GM21360 (cell line): Measurements from ENCODE around the gene UBL4A.

ENCODE experiments used
- ATAC-seq: cut with Tn5 transposase; IDR thresholded peaks from one replicate; pipeline ENCODE4 v1.9.1; 2021; ENCODE audit warnings: mild to moderate bottlenecking, moderate library complexity; ENCODE audit not compliant: unreplicated experiment

The UBL4A gene

GRCh38 chrX:154441984-154442707 lies 44.3 kb downstream of the UBL4A start:
- no peak for ATAC-seq

DNA sequence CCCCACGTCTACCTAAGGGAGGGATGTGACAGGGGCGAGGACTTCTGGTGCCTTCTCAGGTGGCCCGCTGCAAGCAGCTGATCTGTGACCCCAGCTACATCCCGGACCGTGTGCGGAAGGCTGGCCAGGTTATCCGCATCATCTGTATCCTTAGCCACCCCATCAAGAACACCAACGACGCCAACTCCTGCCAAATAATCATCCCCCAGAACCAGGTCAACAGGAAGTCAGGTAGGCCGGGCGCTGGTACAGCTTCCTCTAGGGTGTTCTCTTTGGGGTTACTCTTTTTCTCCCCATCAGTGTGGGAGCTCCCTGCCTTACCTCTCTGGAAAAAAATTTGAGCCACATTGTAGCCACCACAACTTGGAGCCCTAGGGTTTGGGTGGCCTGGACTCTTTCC lies 44.9 kb downstream of the UBL4A start:
- ATAC-seq: no peak

- ATAC-seq: no peak
Measured at GRCh38 chrX:154440623-154441357, 45.6 kb downstream of the UBL4A start.

DNA sequence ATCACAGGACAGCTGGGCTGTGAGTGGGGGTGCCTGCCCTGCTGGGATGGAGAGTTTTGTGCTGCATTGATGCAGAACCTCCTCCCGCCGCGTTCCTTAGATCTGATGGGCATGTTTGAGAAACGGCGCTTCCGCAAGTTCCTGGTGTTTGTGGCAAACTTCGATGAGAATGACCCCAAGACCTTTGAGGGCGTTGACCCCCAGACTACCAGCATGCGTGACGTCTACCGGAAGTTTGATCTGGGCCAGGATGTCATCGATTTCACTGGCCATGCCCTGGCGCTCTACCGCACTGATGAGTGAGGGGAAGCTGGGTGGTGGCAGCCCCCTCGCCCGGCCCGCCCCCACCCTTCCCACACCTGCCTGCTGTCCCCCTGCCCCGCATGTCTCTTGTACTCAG lies 46.6 kb downstream of the UBL4A start:
- ATAC-seq: no peak

GRCh38 chrX:154437971-154438893 lies 48.2 kb downstream of the UBL4A start:
- ATAC-seq: no peak

DNA sequence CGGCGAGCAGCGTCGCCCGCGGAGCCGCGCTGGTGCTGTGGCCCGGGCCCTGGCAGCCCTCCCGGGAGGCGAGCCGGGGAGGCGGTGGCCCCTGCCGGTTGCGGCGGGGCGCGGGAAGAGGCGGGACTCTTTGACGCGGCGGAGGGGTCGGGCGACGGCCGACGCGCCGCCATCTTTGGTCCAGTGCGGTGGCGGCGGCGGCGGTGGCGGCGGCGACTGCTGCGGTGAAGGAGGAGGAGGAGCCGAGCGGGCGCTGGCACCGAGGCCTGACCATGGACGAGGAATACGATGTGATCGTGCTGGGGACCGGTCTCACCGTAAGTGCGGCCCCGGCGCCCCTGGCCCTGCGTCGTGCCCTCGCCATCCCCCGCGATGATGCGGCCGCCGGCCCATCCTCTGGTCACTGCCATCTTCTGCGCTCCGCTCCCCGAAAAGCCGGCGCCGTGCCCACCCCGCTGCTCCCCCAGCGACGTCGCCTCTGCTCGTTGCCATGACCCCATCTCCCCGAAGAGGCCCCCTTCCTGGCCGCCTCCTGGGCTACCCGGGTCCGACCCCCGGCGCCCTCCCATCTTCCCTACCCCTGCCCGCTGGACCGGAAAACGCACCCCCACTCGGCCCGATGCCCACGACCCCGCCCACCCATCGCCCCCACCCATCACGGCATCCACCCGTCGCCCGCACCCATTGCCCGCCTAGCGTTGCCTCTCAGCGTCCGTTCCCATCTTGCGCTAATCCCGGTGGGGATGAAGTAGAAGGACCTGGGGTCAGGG lies 49.2 kb downstream of the UBL4A start, which contains the start of gene GDI1:
Gene GDI1 (plus strand): TSS at position 172 of the 770 bp plus-strand sequence. CDS start 101 bp downstream, at position 273.
- no peak for ATAC-seq

DNA sequence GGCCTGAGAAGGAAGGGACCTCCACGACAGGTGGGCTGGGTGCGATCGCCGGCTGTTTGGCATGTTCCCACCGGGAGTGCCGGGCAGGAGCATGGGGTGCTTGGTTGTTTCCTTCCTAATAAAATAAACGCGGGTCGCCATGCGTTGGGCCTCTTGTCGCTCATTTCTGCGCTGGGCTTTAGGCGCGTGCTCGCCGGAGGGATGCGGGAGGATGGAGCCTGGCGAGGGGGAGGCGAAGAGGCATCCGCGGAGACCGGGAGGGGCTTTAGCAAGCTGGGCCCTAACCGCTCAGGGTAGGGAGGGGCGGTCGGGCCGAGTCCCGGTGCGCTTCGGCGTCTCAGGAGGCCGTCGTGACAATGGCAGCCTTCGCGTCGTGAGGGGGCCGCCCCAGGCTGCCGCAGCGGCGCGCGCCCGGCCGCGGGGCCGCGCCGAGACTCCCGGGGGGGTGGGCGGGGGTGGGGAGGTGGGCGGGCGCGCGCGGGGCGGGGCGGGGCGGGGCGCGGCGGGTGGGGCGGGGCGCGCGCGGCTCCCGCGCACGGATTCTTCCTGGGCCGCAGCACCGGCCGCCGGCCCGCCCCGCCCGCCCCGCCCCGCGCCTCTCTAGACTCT lies 49.9 kb downstream of the UBL4A start:
- no peak for ATAC-seq

DNA sequence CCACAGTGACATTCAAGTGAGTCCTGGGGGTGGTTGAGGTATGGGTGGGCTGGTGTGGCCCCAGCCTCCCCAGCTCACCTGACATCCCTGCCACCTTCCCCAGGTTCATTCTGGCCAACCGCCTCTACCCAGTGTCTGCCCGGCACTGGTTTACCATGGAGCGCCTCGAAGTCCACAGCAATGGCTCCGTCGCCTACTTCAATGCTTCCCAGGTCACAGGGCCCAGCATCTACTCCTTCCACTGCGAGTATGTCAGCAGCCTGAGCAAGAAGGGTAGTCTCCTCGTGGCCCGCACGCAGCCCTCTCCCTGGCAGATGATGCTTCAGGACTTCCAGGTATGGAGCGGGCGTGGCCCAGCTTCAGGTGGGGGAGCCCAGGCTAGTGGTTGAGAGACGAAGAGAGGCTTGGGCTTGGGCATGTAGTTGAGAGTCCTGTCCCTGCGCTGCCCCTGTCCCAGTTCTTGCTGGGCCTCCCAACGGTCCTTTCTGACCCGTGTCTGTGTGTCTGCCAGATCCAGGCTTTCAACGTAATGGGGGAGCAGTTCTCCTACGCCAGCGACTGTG lies 51.2 kb downstream of the UBL4A start:
- no peak for ATAC-seq

- ATAC-seq: no peak
Measured at GRCh38 chrX:154434394-154435168, 51.8 kb downstream of the UBL4A start.
